ENCODE results near the gene LENG9.
"Not testable (repeated sequence)": the region's sequence is repeated elsewhere in the genome, so short reads cannot be mapped to it uniquely, and the experiment has no call there.

The LENG9 gene

DNA sequence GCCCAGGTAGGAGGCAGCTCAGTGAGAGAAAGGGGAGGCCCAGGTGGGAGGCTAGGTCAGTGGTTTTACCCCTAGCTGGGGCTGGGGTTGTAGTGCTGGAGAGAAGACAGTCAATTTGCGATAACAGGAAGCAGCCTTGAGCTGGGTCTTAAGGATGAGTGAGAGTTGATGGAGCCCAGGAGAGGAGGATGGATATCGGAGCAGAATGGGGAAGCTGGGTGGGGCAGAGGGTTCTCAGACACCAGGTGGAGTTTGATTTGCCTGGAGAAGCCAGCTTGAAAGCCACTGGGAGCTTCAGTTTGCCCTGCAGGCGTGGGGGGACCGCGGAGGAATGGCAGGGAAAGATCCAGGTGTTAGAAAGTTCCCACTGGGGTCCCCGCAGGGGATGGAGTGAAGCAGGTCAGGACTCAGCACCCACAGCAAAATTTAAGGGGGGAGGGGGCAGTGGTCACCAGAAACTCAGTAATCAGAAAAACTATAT is 10.4 kb upstream of the LENG9 start:
- no peak for DNase-seq (ENCODE audit: extremely low spot score)
- ChIA-PET POLR2A (interaction anchor here (0.7 kb wide), 1 partner anchor 934 kb away, joined by 6 read pairs; the partner anchor contains the start of gene UBE2S), CTCF (interaction anchor here (1.1 to 2.0 kb wide), 5 partner anchors 21 to 667 kb away, joined by 3 to 13 read pairs (median 3); no protein-coding TSS in a partner anchor)
- TF ChIP-seq, protein P1, sequence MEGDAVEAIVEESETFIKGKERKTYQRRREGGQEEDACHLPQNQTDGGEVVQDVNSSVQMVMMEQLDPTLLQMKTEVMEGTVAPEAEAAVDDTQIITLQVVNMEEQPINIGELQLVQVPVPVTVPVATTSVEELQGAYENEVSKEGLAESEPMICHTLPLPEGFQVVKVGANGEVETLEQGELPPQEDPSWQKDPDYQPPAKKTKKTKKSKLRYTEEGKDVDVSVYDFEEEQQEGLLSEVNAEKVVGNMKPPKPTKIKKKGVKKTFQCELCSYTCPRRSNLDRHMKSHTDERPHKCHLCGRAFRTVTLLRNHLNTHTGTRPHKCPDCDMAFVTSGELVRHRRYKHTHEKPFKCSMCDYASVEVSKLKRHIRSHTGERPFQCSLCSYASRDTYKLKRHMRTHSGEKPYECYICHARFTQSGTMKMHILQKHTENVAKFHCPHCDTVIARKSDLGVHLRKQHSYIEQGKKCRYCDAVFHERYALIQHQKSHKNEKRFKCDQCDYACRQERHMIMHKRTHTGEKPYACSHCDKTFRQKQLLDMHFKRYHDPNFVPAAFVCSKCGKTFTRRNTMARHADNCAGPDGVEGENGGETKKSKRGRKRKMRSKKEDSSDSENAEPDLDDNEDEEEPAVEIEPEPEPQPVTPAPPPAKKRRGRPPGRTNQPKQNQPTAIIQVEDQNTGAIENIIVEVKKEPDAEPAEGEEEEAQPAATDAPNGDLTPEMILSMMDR (IDR thresholded peaks at IDR 0.05; ENCODE audit: control extremely low read depth, extremely low read depth, low read depth, missing control alignments), result no peak

DNA sequence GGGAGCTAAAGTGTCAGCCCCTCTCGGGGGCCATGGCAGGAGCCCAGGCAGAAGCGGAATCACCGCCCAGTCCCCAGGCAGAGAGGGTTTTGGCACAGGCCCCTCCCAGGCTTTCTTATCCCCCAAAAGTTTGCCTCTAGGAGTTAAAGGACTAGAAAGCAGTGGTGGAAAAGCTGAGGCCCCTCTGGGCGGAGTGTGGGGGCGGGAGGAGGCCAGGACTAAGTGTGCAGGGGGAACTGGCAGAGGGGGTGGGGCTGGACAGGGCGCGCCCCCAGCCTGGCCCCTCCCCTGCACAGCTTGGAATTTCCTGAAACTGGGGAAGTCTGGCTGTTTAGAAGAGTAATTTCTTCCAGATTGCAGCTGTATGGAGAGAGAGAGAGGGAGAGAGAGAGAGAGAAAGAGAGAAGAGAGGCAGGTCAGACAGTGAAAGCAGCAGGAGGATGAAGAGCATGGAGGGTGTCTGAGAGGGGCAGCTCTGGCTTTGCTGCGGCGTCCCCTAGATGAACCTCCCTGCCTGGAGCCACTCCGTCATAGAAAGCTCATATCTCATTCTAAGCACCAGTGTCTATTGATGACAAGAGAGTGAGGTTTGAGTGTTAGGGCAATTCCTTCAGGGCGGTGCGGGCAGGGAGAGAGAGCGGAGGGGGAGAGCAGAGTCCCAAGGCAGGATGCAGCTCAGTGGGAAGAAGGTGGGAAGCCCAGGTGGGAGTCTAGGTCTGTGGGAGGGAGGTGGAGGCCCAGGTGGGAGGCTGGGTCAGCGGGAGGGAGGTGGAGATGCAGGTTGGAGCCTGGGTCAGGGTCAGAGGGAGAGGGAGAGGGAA is 9.7 kb upstream of the LENG9 start, which contains the start of gene CDC42EP5:
Gene CDC42EP5 (minus strand): TSS at position 226 of the 821 bp plus-strand sequence. CDS start 7,749 bp downstream, outside the sequence.
- DNase-seq (ENCODE audit: extremely low spot score), result no peak
- POLR2A ChIA-PET, result interaction anchor here (0.7 kb wide), 2 partner anchors 10 to 934 kb away, joined by 3 to 6 read pairs; partner anchors contain the start of genes LENG9 and UBE2S
- CTCF ChIA-PET, result interaction anchor here (0.7 to 2.0 kb wide), 7 partner anchors 8 to 667 kb away, joined by 3 to 13 read pairs (median 3); no protein-coding TSS in a partner anchor
- TF ChIP-seq, protein P1 (IDR thresholded peaks at IDR 0.05; ENCODE audit: control extremely low read depth, extremely low read depth, low read depth, missing control alignments), result no peak

DNA sequence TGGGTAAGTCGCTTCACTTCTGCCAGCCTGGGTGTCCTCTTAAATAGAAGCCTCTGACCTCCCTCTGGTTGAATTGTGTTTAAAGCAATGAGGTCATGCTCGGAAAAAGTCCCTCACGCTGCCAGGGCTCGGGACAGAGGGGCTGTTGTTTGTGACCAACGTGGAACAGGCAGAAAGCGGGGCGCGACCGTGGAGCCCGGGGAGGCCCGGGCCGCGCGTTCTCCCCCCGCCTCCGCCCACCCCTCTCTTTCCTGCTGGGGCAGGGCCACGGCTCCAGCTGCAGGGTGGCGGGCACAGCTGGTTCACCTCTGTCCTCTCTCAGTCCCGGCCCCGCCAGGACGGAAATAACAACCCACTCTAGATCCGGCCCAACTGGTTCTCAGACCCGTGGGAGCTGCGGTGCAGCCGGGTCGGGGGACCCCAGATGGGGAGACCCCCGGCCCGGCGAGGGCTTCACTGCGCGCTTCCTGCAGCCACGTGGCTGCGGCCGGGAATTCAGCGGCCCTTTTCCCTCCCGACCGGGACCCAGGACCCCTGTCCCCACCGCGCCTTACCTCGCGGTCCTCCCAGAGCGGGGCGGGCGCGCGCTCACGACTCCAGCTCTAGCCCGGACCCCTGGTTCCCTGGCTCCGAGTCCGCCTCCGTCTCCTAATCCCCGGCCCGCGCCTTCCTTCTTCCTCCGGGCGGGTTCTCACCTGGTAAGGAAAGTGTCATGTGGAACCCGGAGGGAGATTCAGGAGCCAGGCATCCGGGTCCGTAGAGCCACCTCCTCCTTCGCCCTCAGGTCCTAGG is 7.6 kb upstream of the LENG9 start:
- CTCF ChIA-PET, result interaction anchor here (1.6 kb wide), 1 partner anchor 10 kb away, joined by 4 read pairs; no protein-coding TSS in a partner anchor
- POLR2A ChIA-PET, result no interaction called here
- TF ChIP-seq, protein P1 (IDR thresholded peaks at IDR 0.05; ENCODE audit: control extremely low read depth, extremely low read depth, low read depth, missing control alignments), result no peak

DNA sequence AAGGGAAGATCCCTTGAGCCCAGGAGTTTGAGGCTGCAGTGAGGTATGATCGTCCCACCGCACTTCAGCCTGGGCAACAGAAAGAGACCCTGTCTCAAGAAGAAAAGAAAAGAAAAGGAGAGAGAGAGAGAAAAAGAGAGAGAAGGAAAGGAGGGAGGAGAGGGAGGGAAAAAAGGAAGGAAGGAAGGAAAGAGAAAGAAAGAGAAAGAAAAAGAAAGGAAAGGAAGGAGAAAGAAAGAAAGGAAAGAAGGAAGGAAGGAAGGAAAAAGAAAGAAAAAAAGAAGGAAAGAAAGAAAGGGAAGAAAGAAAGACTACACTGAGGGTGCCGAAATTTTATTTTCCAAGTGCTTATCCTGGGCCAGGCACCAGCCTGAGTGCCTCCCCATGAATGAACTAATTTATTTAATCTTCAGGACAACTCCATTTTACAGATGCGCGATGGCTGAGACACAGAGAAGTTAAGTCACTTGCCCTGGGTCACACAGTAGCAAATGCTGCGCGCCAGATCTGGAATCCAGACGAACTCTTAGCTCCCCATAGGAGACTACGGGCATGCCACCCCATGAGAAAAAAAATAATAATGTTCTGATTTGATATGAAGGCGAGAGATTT is 6.8 kb upstream of the LENG9 start:
- TF ChIP-seq, protein P1 (IDR thresholded peaks at IDR 0.05; ENCODE audit: control extremely low read depth, extremely low read depth, low read depth, missing control alignments), result no peak
- no peak for DNase-seq (ENCODE audit: extremely low spot score)
- ChIA-PET CTCF (interaction anchor here (0.8 to 1.6 kb wide), 4 partner anchors 7 to 205 kb away, joined by 3 to 5 read pairs (median 4); no protein-coding TSS in a partner anchor), POLR2A (no interaction called here)

More for the DNA sequence above, 7.6 kb upstream of the LENG9 start:
- DNase-seq (ENCODE audit: extremely low spot score), result peak; percentile 52

DNA sequence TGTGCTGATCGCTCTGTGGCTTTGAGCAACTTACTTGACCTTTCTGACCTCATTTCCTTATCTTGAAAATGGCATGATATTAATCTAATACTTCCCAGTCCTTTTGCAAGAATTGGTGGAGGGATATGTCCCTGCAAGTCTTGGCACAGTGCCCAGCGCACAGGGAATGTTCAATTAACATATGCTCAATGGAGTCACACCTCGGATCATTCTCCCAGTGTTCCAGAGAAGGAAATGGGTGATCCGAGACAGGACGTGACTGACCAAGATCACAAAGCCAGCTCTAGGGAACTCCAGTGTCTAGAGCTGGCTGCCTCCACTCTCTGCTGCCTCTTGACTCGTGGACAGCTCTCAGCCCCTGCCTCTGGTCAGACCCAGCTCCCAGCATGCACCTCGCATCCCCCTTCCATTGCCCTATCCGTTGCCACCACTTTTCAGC is 5.9 kb upstream of the LENG9 start:
- no peak for DNase-seq (ENCODE audit: extremely low spot score)
- CTCF ChIA-PET, result interaction anchor here (0.8 to 1.4 kb wide), 3 partner anchors 8 to 205 kb away, joined by 3 to 5 read pairs (median 4); no protein-coding TSS in a partner anchor

DNA sequence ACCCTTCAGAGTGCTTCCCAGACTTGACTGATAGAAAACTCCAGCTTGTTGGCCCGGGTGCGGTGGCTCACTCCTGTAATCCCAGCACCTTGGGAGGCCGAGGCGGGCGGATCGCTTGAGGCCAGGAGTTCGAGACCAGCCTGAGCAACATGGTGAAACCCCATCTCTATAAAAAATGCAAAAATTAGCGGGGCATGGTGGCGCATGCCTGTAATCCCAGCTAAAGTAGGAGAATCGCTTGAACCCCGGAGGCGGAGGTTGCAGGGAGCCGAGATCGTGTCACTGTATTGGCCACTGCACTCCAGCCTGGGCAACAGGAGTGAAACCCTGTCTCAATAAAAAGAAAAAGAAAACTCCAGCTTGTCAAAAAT is 2.5 kb upstream of the LENG9 start:
- POLR2A ChIA-PET; DNase-seq (ENCODE audit: extremely low spot score): not testable (repeated sequence)
- CTCF ChIA-PET, result interaction anchor here (1.2 kb wide), 2 partner anchors 12 to 208 kb away, joined by 4 read pairs; no protein-coding TSS in a partner anchor

More for the DNA sequence above, 5.9 kb upstream of the LENG9 start:
- TF ChIP-seq, protein P1 (IDR thresholded peaks at IDR 0.05; ENCODE audit: control extremely low read depth, extremely low read depth, low read depth, missing control alignments), result no peak
- POLR2A ChIA-PET, result interaction anchor here (1.4 kb wide), 1 partner anchor 938 kb away, joined by 5 read pairs; the partner anchor contains the start of gene UBE2S

All from GM10248 (cell line).